ENCODE measurements around the gene F13A1.

F13A1 gene

GRCh38 chr6:6319952-6320811 lies at the start of gene F13A1:
F13A1 (minus strand) TSS chr6:6320662; CDS start chr6:6318664, 1,998 bp downstream.
- no peak for DNase-seq (ENCODE audit: low read depth)
- TF ChIP-seq CTCF (IDR thresholded peaks at IDR 0.05; ENCODE audit: insufficient read depth, low read depth, low read length, missing control alignments), result no peak
- no peak within 1 kb of the TSS for H3K4me3 ChIP-seq (ENCODE audit: low read length)

- DNase-seq (ENCODE audit: low read depth), result no peak
- TF ChIP-seq CTCF (IDR thresholded peaks at IDR 0.05; ENCODE audit: insufficient read depth, low read depth, low read length, missing control alignments), result no peak
- H3K4me3 ChIP-seq (ENCODE audit: low read length), result no peak overlapping the region
Observed at GRCh38 chr6:6368684-6369052, 48.2 kb upstream of the F13A1 start.

GRCh38 chr6:6368040-6368683 lies 47.7 kb upstream of the F13A1 start:
- TF ChIP-seq CTCF (IDR thresholded peaks at IDR 0.05; ENCODE audit: insufficient read depth, low read depth, low read length, missing control alignments), result no peak

GRCh38 chr6:6366803-6367202 lies 46.3 kb upstream of the F13A1 start:
- H3K4me3 ChIP-seq (ENCODE audit: low read length), result no peak overlapping the region
- DNase-seq (ENCODE audit: low read depth), result no peak
- TF ChIP-seq CTCF (IDR thresholded peaks at IDR 0.05; ENCODE audit: insufficient read depth, low read depth, low read length, missing control alignments), result no peak

More at GRCh38 chr6:6368040-6368683, 47.7 kb upstream of the F13A1 start:
- DNase-seq (ENCODE audit: low read depth), result no peak
- no peak overlapping the region for H3K4me3 ChIP-seq (ENCODE audit: low read length)

- TF ChIP-seq CTCF (IDR thresholded peaks at IDR 0.05; ENCODE audit: insufficient read depth, low read depth, low read length, missing control alignments), result no peak
- no peak for DNase-seq (ENCODE audit: low read depth)
- no peak overlapping the region for H3K4me3 ChIP-seq (ENCODE audit: low read length)
Observed at GRCh38 chr6:6365242-6365641, 44.8 kb upstream of the F13A1 start.

GRCh38 chr6:6362056-6362840 lies 41.8 kb upstream of the F13A1 start:
- TF ChIP-seq CTCF (IDR thresholded peaks at IDR 0.05; ENCODE audit: insufficient read depth, low read depth, low read length, missing control alignments), result no peak
- no peak overlapping the region for H3K4me3 ChIP-seq (ENCODE audit: low read length)
- no peak for DNase-seq (ENCODE audit: low read depth)

All from epithelial cell of esophagus (primary cell).